GM06990 (cell line): ENCODE results near the gene VDR.
A peak's percentile ranks its signal among the peaks of the same experiment; 100 is the strongest.

ENCODE experiments used
- DNase-seq: peaks from one replicate; pipeline ENCODE4 v3.0.0-alpha.2; 2011; ENCODE audit not compliant: insufficient read length; ENCODE audit errors: extremely low read depth
- H3K27me3 ChIP-seq: replicated peaks from 2 replicates; pipeline ENCODE4 v1.6.0; 2011; ENCODE audit warnings: low read length; ENCODE audit not compliant: control insufficient read depth, insufficient read depth
- H3K36me3 ChIP-seq: 2 replicates; pipeline ENCODE4 v1.5.1; 2011; ENCODE audit warnings: low read length; ENCODE audit not compliant: control insufficient read depth, insufficient read depth
- H3K4me3 ChIP-seq: replicated peaks from 2 replicates; pipeline ENCODE4 v1.5.1; 2011; ENCODE audit warnings: low read depth, mild to moderate bottlenecking, control low read depth, low read length
- TF ChIP-seq, protein P1 (sequence below): IDR thresholded peaks from 2 replicates; pipeline ENCODE4 v1.5.1; 2011; ENCODE audit warnings: low read length, control low read depth, mild to moderate bottlenecking, inconsistent platforms; ENCODE audit not compliant: insufficient read depth, poor library complexity, severe bottlenecking

The VDR gene

DNA sequence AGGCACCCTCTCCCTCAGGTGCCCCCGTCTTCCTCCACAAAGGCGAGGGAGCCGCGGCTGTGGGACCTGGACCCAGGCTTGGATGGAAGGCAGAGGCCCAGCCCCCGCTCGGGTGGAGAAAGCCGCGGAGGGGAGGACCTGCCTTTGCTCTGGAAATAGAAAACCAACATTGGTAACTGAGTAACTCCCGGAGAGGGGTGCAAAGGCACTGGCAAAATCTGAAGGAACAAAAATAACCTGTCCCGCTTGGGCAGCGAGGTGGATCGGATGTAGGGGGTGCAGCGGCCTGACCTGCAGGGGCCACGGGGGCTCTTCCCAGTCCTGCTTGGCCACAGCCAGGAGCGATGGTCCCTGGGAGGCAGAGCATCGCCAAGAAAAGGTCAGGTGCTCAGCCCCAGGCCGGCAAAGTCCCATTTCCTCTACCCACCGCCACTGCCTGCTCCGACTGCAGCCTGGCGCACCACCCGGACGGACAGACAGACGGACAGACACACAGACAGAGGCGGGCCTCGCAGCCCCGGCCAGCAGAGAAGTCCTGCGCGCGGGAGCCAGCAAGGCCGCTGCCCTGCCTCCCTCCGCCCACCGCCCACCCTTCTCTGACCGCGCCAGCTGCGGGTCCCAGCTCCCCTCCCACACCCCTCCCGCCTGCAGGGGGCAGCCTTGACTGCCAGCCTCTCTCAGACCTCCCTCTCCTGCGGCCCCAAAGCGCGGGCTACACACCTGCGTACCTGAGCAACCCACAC lies 37.2 kb upstream of the VDR start:
- Histone ChIP-seq H3K36me3 (no peaks in the 10 kb centered on the region), H3K4me3 (no peak overlapping the region), H3K27me3 (peaks cover 4% of the 10 kb centered on the region)
- TF ChIP-seq, protein P1, sequence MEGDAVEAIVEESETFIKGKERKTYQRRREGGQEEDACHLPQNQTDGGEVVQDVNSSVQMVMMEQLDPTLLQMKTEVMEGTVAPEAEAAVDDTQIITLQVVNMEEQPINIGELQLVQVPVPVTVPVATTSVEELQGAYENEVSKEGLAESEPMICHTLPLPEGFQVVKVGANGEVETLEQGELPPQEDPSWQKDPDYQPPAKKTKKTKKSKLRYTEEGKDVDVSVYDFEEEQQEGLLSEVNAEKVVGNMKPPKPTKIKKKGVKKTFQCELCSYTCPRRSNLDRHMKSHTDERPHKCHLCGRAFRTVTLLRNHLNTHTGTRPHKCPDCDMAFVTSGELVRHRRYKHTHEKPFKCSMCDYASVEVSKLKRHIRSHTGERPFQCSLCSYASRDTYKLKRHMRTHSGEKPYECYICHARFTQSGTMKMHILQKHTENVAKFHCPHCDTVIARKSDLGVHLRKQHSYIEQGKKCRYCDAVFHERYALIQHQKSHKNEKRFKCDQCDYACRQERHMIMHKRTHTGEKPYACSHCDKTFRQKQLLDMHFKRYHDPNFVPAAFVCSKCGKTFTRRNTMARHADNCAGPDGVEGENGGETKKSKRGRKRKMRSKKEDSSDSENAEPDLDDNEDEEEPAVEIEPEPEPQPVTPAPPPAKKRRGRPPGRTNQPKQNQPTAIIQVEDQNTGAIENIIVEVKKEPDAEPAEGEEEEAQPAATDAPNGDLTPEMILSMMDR, result peak; percentile 51
- DNase-seq, result peak; percentile 13

DNA sequence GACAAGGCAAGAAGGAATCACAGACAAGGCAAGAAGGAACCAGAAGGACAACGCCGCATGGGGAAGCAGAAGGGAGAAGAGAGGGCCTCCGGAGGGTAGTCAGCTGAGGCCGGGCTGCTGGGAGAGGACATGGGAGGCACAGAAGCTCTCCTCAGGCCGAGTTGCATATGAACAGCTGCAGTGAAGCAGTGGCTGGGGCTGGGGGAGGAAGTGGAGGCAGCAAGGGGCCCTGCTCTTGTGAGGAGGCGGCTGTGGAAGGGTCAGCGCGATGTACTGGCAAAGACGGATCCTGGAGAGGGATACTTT lies 36.6 kb upstream of the VDR start:
- Histone ChIP-seq H3K27me3 (peaks cover 4% of the 10 kb centered on the region), H3K36me3 (no peaks in the 10 kb centered on the region), H3K4me3 (no peak overlapping the region)
- DNase-seq, result no peak
- TF ChIP-seq, protein P1, result no peak

DNA sequence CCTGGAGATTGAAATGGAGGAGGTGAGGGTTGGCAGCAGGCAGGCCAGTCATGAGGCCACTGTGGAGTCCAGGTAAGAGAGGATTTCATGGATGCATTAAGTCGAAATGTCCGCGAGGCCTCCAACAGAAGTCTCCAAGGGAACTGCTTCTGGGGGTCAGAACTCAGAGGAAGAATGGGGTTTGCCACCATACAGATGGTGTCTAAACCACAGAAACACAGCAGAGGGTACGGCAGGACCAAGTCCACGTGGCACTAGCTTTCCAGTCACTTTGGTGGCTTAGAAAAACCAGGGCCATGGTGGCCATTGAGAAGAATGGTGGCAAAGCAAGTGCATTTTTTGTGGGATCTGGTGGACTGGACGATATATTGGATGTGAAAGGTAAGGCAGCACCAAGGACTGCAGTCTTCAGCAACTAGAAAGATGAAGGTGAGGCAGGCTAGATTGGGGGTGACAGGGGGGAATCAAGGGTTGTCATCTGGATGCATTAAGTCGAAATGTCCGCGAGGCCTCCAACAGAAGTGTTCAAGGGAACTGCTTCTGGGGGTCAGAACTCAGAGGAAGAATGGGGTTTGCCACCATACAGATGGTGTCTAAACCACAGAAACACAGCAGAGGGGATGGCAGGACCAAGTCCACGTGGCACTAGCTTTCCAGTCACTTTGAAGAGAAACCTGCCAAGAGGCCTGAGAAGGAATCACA lies 36.1 kb upstream of the VDR start:
- DNase-seq, result no peak
- Histone ChIP-seq H3K27me3 (peaks cover 3% of the 10 kb centered on the region; the same call in 1 of the 2 replicates), H3K4me3 (no peak overlapping the region), H3K36me3 (no peaks in the 10 kb centered on the region)
- TF ChIP-seq, protein P1, result no peak

DNA sequence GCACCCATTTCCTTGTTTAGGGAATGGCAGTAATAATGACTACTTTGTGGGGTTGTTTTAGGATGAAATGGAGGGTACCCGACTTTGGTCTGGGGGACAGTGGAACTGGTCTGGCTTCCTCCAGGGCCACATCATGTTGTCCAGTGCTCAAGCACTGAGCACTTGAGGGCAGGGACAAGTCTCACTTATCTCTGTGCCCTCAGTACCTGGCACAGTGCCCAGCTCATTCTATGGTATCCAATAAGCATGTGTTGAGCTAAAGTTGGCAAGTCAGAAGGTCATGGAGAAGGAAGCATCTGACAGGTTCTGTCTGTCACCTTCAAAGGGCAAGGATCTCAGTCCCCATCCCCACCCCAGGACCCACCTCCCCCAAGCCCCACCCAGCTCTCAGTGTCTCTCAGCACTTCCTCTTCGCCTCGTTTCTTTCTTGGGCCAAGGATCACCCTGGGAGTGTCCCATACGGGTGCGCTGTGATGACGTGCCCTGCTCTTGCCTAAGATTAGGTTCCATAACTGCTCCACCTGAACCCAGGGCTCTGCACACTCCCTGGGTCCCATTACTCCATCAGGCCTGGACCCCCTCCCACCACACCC lies 34.3 kb upstream of the VDR start:
- DNase-seq, result no peak
- Histone ChIP-seq H3K4me3 (no peak overlapping the region), H3K27me3 (no peaks in the 10 kb centered on the region; the same call in 1 of the 2 replicates), H3K36me3 (no peaks in the 10 kb centered on the region)
- TF ChIP-seq, protein P1, result no peak

DNA sequence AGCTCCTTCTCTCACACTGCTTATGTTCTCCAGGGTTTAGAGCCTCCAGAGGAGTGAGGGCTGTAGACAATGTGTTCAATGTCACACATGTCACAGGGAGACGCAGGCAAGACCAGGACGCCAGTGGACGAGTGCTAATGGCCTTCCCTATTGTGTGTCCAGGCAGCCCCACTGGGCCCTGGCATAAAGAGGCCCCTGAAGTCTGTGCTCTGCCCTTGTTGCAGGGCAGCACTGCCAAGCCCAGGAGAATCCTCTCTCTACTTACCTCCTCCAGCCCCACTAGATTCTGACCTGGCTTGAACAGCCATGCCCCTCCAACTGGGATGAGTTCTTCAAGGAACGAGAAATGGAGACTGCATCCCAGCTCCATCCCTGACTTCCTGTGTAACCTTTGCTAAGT lies 33.8 kb upstream of the VDR start:
- H3K4me3 ChIP-seq, result no peak overlapping the region
- no peaks in the 10 kb centered on the region; the same call in 1 of the 2 replicates for H3K27me3 ChIP-seq
- no peaks in the 10 kb centered on the region for H3K36me3 ChIP-seq
- DNase-seq, result no peak
- TF ChIP-seq, protein P1, result no peak
